Stimulated activated CD8-positive, alpha-beta memory T cell treated with anti-CD3 and anti-CD28 coated beads, Interleukin-4, amount 100 ng/mL, for 1 hour (primary cell): ENCODE results near the gene TUBB.
"Not testable (repeated sequence)": the region's sequence is repeated elsewhere in the genome, so short reads cannot be mapped to it uniquely, and the experiment has no call there.

ENCODE experiments used
- DNase-seq, 2 donors: peaks; one replicate each; pipeline ENCODE4 v3.0.0-alpha.2; 2020; ENCODE audit warnings: low read depth in 2 of 2, low spot score in 1 of 2

Gene TUBB

DNA sequence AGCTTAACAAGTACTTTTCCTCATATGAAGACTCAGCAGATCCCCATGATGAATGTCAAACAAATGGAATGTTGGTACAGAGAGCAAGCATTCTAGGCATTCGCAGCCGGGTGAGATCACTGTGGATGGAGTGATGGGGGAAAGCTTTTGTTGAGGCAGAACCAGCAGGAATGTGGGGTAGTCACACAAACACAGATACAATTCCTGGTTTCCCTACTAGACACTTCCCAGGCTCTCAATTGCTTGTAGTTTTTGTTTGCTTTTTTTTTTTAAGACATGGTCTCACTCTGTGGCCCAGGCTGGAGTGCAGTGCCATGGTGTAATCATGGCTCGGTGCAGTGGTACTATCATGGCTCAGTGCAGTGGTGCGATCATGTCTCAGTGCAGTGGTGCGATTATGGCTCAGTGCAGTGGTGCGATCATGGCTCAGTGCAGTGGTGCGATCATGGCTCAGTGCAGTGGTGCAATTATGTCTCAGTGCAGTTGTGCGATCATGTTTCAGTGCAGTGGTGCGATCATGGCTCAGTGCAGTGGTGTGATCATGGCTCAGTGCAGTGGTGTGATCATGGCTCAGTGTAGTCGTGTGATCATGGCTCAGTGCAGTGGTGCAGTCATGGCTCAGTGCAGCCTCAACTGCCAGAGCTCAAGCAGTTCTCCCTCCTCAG is 39.6 kb downstream of the TUBB start:
- DNase-seq = no peak

DNA sequence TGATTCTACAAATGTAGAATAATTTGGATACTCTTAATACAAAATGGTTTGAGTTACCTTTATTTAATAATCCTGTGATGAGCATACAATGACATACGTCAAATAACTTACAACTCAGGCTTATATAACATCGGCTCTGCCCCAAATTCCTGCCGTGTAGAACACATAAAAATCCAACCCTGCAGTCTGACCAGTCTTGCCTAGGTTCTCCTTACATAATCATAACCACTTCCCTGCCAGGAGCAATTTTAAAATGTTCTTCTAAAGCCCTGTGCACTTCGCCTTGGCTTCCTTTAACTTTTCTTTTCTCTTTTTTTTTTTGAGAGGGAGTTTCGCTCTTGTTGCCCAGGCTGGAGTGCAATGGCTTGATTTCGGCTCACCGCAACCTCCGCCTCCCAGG is 40.4 kb downstream of the TUBB start:
- no peak for DNase-seq

DNA sequence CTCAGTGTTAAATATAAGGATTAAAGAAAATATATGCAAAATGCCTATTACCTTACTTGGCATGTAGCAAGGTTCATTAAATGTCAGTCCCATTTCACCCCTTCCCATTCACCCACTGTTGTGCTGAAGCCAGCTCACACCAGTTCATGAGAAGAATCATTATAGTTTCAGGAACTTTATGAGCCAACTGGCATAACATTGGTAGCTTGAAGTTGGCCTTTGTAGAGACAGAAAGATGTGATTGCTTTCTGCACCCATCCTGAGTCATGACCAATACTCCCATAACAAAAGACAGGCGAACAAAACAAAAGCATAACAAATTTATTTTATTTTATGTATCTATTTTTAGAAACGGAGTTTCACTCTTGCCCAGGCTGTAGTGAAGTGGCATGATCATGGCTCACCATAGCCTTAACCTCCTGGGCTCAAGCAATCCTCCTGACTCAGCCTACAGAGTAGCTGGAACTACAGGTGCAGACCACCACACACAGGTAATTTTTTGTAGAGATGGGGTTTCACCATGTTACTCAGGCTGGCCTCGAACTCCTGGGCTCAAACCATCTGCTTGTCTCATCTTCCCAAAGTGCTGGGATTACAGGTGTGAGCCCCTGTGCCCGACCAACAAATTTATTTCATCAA is 41.8 kb downstream of the TUBB start:
- no peak for DNase-seq

DNA sequence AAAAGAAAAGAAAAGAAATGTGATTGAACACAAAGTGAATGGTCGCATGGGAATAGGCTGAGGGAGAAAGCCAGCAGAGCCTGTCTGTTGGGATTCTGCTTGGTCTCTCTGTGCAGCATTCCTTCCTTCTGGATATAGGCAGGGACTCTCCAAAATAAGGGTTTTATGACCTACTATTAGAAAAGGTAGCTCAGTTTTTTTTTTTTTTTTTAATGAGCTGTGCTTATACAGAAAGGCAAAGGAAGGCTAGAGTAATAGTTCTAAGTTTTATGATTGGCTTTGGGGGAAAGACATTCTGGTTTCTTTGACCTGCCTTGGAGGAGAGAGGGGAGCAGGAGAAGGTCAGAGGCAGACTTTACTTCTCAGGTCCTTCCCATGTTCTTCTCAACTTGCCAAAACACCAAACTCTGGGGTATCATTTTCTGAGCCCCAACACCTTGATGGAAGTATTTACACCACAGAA is 43.0 kb downstream of the TUBB start:
- DNase-seq = no peak

DNA sequence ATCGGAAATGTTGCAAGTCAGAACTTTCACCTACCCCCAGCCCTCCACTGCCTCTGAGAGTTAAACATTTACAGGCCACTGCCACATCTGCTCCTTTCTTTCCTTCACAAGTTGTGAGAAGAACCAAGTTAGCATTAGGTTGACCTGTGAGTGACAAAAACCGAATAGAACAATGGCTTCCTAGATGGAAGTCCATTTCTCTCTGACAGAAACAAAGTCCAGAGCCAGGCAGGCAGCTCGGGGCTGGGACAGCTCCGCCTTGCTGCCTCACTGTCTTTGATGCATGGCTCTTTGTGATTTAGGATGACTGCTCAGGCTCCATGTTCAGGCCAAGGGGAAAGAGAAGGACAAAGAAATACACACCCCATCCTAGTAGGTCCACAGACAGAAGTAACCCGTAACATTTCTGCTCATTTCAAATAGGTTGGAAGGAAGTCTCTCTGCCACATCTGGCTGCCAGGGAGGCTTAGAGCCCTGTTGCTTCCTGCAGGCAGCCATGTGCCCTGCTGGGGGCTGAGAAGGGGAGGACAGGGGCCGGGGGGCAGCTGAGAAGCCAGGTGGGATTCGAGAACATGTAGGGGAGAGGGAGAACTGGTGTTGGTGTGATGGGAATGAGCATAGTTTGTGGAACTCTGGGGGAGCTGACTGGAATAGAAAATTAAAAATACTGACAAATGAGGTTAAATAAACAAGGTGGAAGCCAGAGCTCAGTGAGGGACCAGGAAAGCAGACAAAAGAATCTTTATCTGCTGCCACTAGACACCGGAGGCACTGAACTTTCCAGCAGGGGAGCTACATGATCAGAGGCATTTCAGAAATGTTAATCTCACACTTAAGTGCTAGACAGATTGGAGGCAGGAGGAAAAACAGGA is 43.7 kb downstream of the TUBB start:
- no peak for DNase-seq

DNA sequence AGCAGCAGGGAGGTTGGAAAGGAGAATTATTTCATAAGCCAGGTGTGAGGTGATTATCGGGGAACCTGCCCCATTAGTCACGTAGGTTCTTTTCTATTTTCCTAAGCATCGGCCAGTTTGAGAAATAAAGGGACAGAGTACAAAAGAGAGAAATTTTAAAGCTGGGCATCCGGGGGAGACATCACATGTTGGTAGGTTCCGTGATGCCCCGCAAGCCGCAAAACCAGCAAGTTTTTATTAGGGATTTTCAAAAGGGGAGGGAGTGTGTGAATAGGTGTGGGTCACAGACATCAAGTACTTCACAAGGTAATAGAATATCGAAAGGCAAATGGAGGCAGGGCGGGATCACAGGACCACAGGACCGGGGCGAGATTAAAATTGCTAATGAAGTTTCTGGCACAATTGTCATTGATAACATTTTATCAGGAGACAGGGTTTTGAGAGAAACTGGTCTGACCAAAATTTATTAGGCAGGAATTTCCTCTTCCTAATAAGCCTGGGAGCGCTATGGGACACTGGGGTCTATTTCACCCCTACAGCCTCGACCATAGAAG is 44.4 kb downstream of the TUBB start:
- not testable (repeated sequence) for DNase-seq

DNA sequence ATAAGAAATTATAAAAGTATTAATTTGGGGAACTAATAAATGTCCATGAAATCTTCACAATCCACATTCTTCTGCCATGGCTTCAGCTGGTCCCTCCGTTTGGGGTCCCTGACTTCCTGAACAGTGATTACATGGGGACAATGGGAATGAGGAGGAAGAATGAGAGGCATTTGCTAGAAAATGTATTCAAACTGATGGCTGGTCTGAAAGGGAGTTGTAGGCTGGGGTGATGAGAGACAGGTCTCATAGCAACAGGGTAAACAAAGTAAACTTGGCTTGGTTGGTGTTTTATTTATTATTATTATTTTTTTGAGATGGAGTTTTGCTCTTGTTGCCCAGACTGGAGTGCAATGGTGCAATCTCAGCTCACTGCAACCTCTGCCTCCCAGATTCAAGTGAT is 45.3 kb downstream of the TUBB start:
- DNase-seq = not testable (repeated sequence)

DNA sequence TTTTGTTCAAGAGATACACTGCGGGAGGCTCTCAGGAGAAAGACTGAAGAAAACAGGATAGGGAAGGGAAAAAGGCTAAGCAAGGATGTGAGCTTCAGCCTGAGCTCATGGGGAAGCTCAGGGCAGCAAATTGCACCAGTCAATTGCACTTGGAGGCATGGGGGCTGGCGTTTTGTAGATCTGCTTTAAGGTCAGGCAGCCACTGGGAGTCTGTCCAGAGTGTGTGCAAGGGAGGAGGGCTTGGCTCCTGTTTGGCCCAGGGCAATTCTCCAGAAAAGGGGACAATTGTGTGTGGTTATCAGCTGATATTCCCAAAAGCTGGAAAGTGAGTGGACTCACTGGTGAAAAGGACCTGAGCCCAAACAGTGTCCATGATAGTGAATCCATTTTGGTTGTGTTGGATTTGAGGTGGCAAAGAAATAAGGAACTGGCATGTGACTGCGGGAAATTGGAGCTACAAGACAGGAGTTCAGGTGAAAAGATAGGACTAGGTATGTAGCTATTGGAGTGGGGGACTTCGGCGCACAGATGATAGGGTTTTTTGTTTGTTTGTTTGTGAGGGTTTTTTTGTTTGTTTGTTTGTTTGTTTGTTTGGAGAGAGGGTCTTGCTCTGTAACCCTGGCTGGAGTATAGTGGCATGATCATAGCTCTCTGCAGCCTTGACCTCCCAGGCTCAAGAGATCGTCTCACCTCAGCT is 46.5 kb downstream of the TUBB start:
- DNase-seq = no peak

DNA sequence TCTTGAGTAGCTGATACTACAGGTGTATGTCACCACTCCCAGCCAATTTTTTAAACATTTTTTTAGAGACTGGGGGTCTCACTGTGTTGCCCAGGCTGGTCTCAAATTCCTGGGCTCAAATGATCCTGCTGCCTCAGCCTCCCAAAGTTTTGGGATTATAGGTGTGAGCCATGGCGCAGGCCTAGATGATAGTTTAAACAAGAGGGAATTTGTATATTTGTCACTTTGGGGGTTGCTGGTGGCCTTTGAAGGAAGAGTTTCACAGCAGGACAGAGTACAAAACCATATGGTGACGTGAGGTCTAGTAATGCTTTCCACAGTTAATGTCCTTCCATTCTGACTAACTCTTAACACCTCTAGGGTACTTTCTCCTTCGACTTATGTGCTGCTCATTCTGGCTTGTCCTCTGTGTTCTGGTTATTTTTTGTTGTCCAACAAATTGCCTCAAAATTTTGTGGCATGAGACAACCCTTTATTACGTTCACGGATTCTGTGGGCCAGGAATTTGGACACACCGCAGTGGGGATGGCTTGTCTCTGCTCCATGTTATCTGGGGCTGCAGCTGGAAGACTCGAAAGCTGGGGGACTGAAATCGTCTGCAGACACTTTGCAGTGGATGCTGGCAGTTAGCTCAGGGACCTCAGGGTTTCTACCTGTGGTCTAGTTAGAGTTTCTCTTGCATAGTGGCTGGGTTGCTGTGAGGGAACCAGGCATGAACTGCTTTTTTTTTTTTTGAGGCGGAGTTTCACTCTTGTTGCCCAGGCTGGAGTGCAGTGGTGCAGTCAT is 47.2 kb downstream of the TUBB start:
- no peak for DNase-seq

DNA sequence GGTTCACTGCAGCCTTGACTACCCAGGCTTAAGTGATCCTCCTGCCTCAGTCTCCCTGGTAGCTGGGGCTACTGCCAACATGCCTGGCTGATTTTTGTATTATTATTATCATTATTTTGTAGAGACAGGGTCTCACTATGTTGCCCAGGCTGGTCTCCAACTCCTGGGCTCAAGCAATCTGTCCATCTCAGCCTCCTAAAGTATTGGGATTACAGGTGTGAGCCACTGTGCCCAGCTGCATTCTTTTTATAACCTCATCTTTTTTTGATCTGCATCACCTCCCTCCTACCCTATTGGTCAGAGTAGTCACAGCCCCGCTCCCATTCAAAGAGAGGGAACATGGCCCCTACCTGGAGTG is 47.8 kb downstream of the TUBB start:
- DNase-seq = no peak

DNA sequence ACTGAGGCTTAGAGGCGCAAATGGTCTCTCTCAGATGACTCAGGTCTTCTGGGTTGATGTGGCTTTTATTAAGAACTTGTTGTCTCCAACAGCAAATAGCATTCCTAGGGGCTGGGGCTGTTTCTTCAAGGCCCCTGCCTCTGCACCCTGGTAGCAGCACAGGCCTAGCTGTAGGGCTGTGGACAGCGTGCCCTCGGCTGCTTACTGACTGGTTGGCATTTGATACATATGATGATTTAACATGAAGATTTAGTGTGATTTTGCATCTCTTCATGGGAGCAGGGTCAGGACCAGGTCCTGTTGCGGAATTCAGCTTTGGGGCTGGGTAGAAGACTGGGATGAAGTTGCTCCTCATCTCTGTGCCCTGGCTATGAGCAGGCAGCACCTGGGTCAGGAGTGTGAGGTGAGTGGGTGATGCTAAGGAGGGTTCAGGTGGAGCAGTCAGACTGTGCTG is 48.5 kb downstream of the TUBB start:
- DNase-seq = no peak

DNA sequence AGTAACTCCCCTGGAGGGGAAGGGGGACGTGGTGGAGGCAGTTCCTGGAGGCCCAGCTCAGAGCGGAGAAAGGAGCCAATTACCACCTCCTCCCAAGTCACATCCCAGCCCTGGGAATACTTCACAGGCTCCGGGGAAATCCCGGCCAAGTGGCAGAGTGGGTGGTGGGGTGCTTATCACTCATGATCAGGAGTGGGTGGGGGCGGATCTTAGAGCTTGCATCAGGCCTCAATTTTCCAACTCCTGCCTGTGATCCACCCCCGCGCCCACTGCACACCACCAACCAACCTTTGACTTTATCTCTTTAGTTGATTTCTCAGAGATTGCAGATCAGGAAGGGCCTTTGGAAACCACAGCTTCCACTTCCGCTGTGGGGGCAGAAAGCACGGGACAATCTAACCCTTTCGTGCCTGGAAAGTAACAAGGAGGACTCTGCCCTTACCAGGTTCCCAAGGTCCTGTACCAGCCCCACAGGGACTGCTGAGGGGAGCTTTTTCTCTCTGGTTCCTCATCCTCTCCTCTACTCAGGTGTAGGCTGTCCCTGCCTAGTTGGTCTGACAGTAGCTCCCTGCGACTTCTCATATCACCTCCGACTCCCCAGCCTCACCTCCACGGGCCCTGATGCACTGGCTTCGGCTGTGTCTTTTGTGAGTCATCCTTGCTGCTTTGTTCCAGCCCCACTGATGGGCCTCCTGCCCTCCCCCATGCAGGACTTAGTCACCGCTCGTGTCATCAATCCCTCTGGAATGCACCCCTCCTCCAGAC is 49.1 kb downstream of the TUBB start:
- peak; percentile 35 to 51 for DNase-seq

DNA sequence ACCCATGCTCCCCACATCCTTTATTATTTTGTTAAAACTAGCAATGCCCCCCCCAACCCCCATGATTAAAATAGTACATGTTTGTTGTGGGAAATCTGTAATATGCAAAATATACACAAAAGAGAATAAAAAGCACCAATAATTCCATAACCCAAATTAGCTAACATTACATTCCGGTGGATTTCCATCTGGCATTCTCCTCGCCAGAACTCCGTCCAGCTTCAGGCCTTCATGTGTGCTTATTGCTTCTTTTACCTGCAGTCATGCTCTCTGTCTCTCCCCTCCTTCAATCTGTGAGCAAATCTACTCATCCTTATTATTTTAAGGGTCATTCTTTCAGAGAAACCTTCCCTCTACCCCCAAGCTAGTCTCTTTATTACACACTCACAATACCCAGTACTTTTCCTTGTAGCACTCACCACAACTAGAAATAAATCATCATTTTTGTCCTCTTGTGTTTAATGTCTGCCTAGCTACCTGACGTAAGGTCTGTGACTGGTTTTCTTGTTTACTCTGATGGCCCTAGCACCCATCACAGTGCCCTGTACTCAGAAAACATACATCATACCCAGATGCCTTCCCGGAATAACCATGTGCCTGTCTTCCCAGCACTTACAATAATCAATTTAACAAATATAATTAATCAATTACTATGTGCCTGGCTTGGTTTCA is 49.8 kb downstream of the TUBB start:
- DNase-seq = no peak

DNA sequence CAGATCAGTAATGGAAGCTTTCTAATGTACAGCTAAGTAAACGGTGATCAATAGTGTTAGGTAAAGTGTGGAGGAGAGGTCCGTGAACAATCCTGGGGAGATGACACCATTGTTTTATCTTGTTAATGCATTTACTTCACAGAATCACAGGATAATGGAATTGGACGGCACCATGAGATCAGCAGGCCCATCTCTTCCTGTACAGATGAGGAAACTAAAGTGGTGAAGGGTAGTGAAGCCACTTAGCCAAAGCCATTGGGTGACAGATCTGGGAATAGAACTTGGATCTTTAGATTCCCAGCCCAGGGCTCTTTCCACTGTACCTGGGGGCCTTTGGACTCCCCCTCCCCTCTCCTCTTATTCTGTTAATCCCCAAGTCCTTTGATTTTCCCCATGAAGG is 50.4 kb downstream of the TUBB start:
- DNase-seq = no peak

DNA sequence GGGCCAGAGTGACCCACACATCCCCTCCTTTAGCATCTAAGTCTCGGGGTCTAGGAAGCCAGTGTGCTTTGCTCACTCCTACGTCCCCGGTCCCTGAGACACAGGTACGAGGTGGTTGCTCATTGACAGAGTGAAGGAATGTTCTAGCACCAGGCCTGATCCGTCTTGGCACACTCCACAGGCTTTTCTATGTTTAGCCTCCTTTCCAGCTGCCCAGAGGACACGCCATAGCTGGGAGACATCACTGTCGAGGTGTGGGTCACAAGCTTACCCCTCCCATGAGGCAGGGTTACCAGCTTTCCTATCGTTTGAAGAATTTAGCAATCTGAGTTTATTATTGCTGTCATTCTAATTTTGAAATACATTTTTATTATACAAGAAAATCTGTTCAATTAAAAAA is 54.5 kb downstream of the TUBB start:
- DNase-seq = no peak
